Measurements from ENCODE around the gene LAMA5. TPM values are rescaled to one million over a fixed set of nuclear protein-coding genes. Genes with fewer than 3 reads are reported as not detected.

LAMA5 gene
- total RNA-seq, 3 donors from 2014 or later, result 16.6 to 114 (median 53.3) TPM

GRCh38 chr20:62393830-62394229, 26.7 kb upstream of the LAMA5 start:
- Histone ChIP-seq H3K4me1 (no peaks in the 10 kb centered on the region), H3K9me3 (no peaks in the 10 kb centered on the region), H3K36me3 (no peaks in the 10 kb centered on the region), H3K4me3 (no peak overlapping the region), H3K27ac (no peak overlapping the region), H3K27me3 (no peaks in the 10 kb centered on the region)
- TF ChIP-seq POLR2AphosphoS5 (IDR thresholded peaks at IDR 0.05) (no peak), CTCF (IDR thresholded peaks at IDR 0.05) (no peak), POLR2A (IDR thresholded peaks at IDR 0.05) (no peak)
- intact Hi-C loops (cut with DNase I; ENCODE audit: low total_unique reads), result no loop called here
- DNase-seq (ENCODE audit: low spot score in 2 of 2), result no peak

GRCh38 chr20:62393335-62393665, 26.2 kb upstream of the LAMA5 start:
- Histone ChIP-seq H3K4me3 (no peak overlapping the region), H3K9me3 (no peaks in the 10 kb centered on the region), H3K4me1 (peaks cover 0 to 2% of the 10 kb centered on the region in 2 donors), H3K36me3 (no peaks in the 10 kb centered on the region), H3K27me3 (no peaks in the 10 kb centered on the region), H3K27ac (no peak overlapping the region)
- intact Hi-C loops (cut with DNase I; ENCODE audit: low total_unique reads), result no loop called here
- TF ChIP-seq POLR2AphosphoS5 (IDR thresholded peaks at IDR 0.05) (no peak), POLR2A (IDR thresholded peaks at IDR 0.05) (no peak), CTCF (IDR thresholded peaks at IDR 0.05) (no peak)
- DNase-seq (ENCODE audit: low spot score in 2 of 2), result no peak

GRCh38 chr20:62392621-62393334, 25.7 kb upstream of the LAMA5 start:
- H3K4me3 ChIP-seq, result no peak overlapping the region
- no peak overlapping the region for H3K27ac ChIP-seq
- no peak for TF ChIP-seq CTCF (IDR thresholded peaks at IDR 0.05)
- TF ChIP-seq POLR2AphosphoS5 (IDR thresholded peaks at IDR 0.05), result no peak
- TF ChIP-seq POLR2A (IDR thresholded peaks at IDR 0.05), result no peak
- peaks cover 0 to 7% of the 10 kb centered on the region in 2 donors for H3K4me1 ChIP-seq
- intact Hi-C loops (cut with DNase I; ENCODE audit: low total_unique reads), result no loop called here
- no peak for DNase-seq (ENCODE audit: low spot score in 2 of 2)
- no peaks in the 10 kb centered on the region for H3K27me3 ChIP-seq
- H3K9me3 ChIP-seq, result no peaks in the 10 kb centered on the region
- no peaks in the 10 kb centered on the region for H3K36me3 ChIP-seq

- intact Hi-C loops (cut with DNase I; ENCODE audit: low total_unique reads), result no loop called here
- Histone ChIP-seq H3K9me3 (no peaks in the 10 kb centered on the region), H3K4me3 (no peak overlapping the region), H3K36me3 (no peaks in the 10 kb centered on the region), H3K4me1 (peaks cover 0 to 10% of the 10 kb centered on the region in 2 donors), H3K27ac (no peak overlapping the region), H3K27me3 (no peaks in the 10 kb centered on the region)
- TF ChIP-seq POLR2AphosphoS5 (IDR thresholded peaks at IDR 0.05), result no peak
- no peak for TF ChIP-seq POLR2A (IDR thresholded peaks at IDR 0.05)
- no peak for TF ChIP-seq CTCF (IDR thresholded peaks at IDR 0.05)
- no peak for DNase-seq (ENCODE audit: low spot score in 2 of 2)
Observed at GRCh38 chr20:62392077-62392418, 24.9 kb upstream of the LAMA5 start.

- TF ChIP-seq POLR2A (IDR thresholded peaks at IDR 0.05), result no peak
- no peak for TF ChIP-seq CTCF (IDR thresholded peaks at IDR 0.05)
- TF ChIP-seq POLR2AphosphoS5 (IDR thresholded peaks at IDR 0.05), result no peak
Observed at GRCh38 chr20:62391165-62392076, 24.3 kb upstream of the LAMA5 start.

More at GRCh38 chr20:62391165-62392076, 24.3 kb upstream of the LAMA5 start:
- H3K4me1 ChIP-seq, result peaks cover 0 to 10% of the 10 kb centered on the region in 2 donors
- H3K27me3 ChIP-seq, result no peaks in the 10 kb centered on the region
- intact Hi-C loops (cut with DNase I; ENCODE audit: low total_unique reads), result no loop called here
- H3K27ac ChIP-seq, result no peak overlapping the region
- DNase-seq (ENCODE audit: low spot score in 2 of 2), result no peak
- H3K36me3 ChIP-seq, result no peaks in the 10 kb centered on the region
- H3K9me3 ChIP-seq, result no peaks in the 10 kb centered on the region
- no peak overlapping the region for H3K4me3 ChIP-seq

All from breast epithelium (tissue), 4 donors.